GM12891 (cell line): Measurements from ENCODE around the gene RASSF4.

Experiments
- DNase-seq: peaks from one replicate; pipeline ENCODE4 v3.0.0; 2011; ENCODE audit warnings: low spot score; ENCODE audit not compliant: insufficient read length
- FAIRE-seq: peaks from 2 replicates; lab custom pipeline; 2011; peaks lifted over from hg19 to GRCh38; lab: Jason Lieb, UNC
- PAX5 ChIP-seq: IDR thresholded peaks from 2 replicates; pipeline ENCODE4 v1.6.1; 2011; ENCODE audit warnings: low read length, moderate library complexity, mild to moderate bottlenecking; ENCODE audit not compliant: insufficient read depth, severe bottlenecking
- POLR2A ChIP-seq: IDR thresholded peaks from 2 replicates; pipeline ENCODE4 v1.6.1; 2011; ENCODE audit warnings: low read depth, low read length, control low read depth
- POLR2AphosphoS5 ChIP-seq: IDR thresholded peaks from 2 replicates; pipeline ENCODE4 v1.6.1; 2011; ENCODE audit warnings: low read depth, low read length, control low read depth
- POU2F2 ChIP-seq: IDR thresholded peaks from 2 replicates; pipeline ENCODE4 v1.6.1; 2011; ENCODE audit warnings: low read depth, mild to moderate bottlenecking, control low read depth, low read length, moderate library complexity
- SPI1 ChIP-seq: IDR thresholded peaks from 2 replicates; pipeline ENCODE4 v1.6.1; 2011; ENCODE audit warnings: low read depth, low read length, control low read depth
- TAF1 ChIP-seq: IDR thresholded peaks from 2 replicates; pipeline ENCODE4 v1.6.1; 2011; ENCODE audit warnings: low read depth, low read length, control low read depth

RASSF4 gene

DNA sequence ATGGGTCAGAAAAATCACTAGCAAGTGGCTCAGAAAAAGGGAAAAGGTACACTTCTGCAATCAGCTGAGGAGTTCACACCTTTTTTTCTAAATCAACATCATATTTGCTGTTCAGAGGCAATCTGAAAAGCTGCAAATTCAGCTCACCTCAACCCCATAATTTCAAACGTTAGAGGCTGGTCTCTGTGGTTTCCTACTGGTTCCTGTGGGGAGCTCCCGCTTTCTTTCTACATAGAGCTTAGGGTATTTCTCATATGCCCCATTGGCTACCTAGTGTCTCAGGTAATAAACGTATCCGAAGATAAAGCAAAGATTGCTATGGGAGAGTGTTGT, 35.9 kb downstream of the RASSF4 start:
- no peak for TF ChIP-seq POLR2AphosphoS5
- no peak for TF ChIP-seq PAX5
- no peak for TF ChIP-seq POU2F2
- TF ChIP-seq TAF1: no peak
- no peak for TF ChIP-seq SPI1
- no peak for TF ChIP-seq POLR2A
- FAIRE-seq (no peak), DNase-seq (no peak)

- FAIRE-seq (no peak), DNase-seq (no peak)
- no peak for TF ChIP-seq SPI1
- TF ChIP-seq POLR2A: no peak
- no peak for TF ChIP-seq POU2F2
- no peak for TF ChIP-seq PAX5
- TF ChIP-seq TAF1: no peak
- no peak for TF ChIP-seq POLR2AphosphoS5
Observed at GRCh38 chr10:44995914-44996669, 36.5 kb downstream of the RASSF4 start.

GRCh38 chr10:44997105-44997748, 37.6 kb downstream of the RASSF4 start:
- no peak for FAIRE-seq
- DNase-seq: no peak
- TF ChIP-seq POLR2AphosphoS5: no peak
- TF ChIP-seq POLR2A: no peak
- TF ChIP-seq POU2F2: no peak
- no peak for TF ChIP-seq SPI1
- TF ChIP-seq PAX5: no peak
- TF ChIP-seq TAF1: no peak

- no peak for TF ChIP-seq PAX5
- no peak for DNase-seq
- FAIRE-seq: no peak
Observed at GRCh38 chr10:44998146-44998631, 38.6 kb downstream of the RASSF4 start.

- FAIRE-seq (no peak), DNase-seq (no peak)
- no peak for TF ChIP-seq POLR2A
- TF ChIP-seq SPI1: no peak
- TF ChIP-seq POLR2AphosphoS5: no peak
- no peak for TF ChIP-seq POU2F2
- no peak for TF ChIP-seq PAX5
- no peak for TF ChIP-seq TAF1
Observed at GRCh38 chr10:45000138-45000751, 40.6 kb downstream of the RASSF4 start.

- peak; percentile 62 for DNase-seq
- 0 out of 2 replicates have a peak, but pooled peaks have one; percentile 65 for TF ChIP-seq POLR2A
- no peak for TF ChIP-seq POU2F2
- TF ChIP-seq SPI1: no peak
- peak; percentile 60; the same call in 1 of the 2 replicates for TF ChIP-seq TAF1
- peak; percentile 69 for TF ChIP-seq POLR2AphosphoS5
- TF ChIP-seq PAX5: peak; percentile 26
- peak; percentile 58 for FAIRE-seq
Observed at GRCh38 chr10:45000752-45001380, 41.3 kb downstream of the RASSF4 start, which contains the start of gene ZNF22. Gene ZNF22, plus strand, starts transcription at chr10:45000923. Its CDS starts 2,446 bp downstream, at chr10:45003369.

GRCh38 chr10:45001381-45002148, 42.0 kb downstream of the RASSF4 start:
- TF ChIP-seq SPI1 (no peak), TAF1 (no peak), PAX5 (no peak), POU2F2 (peak; percentile 57; the same call in 1 of the 2 replicates)
- FAIRE-seq (peak; percentile 76), DNase-seq (peak; percentile 55)

DNA sequence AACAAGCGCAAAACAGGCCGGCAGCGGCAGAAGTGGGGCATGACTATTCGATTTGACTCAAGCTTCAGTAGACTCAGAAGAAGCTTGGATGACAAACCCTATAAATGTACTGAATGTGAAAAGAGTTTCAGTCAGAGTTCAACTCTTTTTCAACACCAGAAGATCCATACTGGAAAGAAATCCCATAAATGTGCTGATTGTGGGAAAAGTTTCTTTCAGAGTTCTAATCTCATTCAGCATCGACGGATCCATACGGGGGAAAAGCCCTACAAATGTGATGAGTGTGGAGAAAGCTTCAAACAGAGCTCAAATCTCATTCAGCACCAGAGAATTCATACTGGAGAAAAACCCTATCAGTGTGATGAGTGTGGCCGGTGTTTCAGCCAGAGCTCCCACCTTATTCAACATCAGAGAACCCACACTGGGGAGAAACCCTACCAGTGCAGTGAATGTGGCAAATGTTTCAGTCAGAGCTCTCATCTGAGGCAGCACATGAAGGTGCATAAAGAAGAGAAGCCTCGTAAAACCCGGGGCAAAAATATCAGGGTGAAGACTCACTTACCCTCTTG, 43.9 kb downstream of the RASSF4 start:
- FAIRE-seq: no peak
- no peak for TF ChIP-seq POU2F2
- TF ChIP-seq POLR2AphosphoS5: no peak
- no peak for TF ChIP-seq PAX5
- TF ChIP-seq SPI1: no peak
- no peak for TF ChIP-seq TAF1
- no peak for TF ChIP-seq POLR2A

GRCh38 chr10:45004661-45005060, 45.1 kb downstream of the RASSF4 start:
- no peak for DNase-seq
- FAIRE-seq: no peak
- no peak for TF ChIP-seq POU2F2
- TF ChIP-seq PAX5: no peak
- TF ChIP-seq POLR2AphosphoS5: no peak
- no peak for TF ChIP-seq SPI1
- TF ChIP-seq TAF1: no peak
- no peak for TF ChIP-seq POLR2A

More for the DNA sequence above, 43.9 kb downstream of the RASSF4 start:
- no peak for DNase-seq
